SK-N-SH treated with all-trans-retinoic acid at 6 μM for 48 hours (cell line): ENCODE results near the gene RNF111.

Source experiments
- ATAC-seq: fragments of 200-7000 bp; cut with Tn5 transposase; 3 replicates; pipeline ENCODE4 v1.9.1; 2020; ENCODE audit warnings: mild to moderate bottlenecking, moderate library complexity
- ARNTL ChIP-seq: fragments of 450-650 bp; formaldehyde crosslinking; IDR thresholded peaks from 2 replicates; pipeline ENCODE4 v1.5.0; 2020; ENCODE audit warnings: low read depth, mild to moderate bottlenecking, moderate library complexity, borderline replicate concordance
- BACH2 ChIP-seq: fragments of 250-450 bp; sonication (Bioruptor Pico); IDR thresholded peaks from 2 replicates; pipeline ENCODE4 v1.9.0; 2021; ENCODE audit warnings: mild to moderate bottlenecking, borderline replicate concordance
- CSDC2 ChIP-seq: fragments of 250-450 bp; sonication (Bioruptor Pico); IDR thresholded peaks from 2 replicates; pipeline ENCODE4 v1.5.0; 2020; ENCODE audit warnings: mild to moderate bottlenecking, moderate library complexity
- ESRRG ChIP-seq: fragments of 250-450 bp; sonication (Bioruptor Pico); IDR thresholded peaks from 2 replicates; pipeline ENCODE4 v1.6.1; 2021; ENCODE audit warnings: mild to moderate bottlenecking
- GLIS3 ChIP-seq: fragments of 250-450 bp; sonication (Bioruptor Pico); IDR thresholded peaks from 2 replicates; pipeline ENCODE4 v1.5.0; 2020; ENCODE audit warnings: mild to moderate bottlenecking, moderate library complexity
- ISL1 ChIP-seq: fragments of 250-450 bp; sonication (Bioruptor Pico); IDR thresholded peaks from 2 replicates; pipeline ENCODE4 v2.1.2; 2022; ENCODE audit warnings: mild to moderate bottlenecking, moderate library complexity
- PPARA ChIP-seq: fragments of 250-450 bp; sonication (Bioruptor Pico); IDR thresholded peaks from 2 replicates; pipeline ENCODE4 v1.5.0; 2020; ENCODE audit warnings: mild to moderate bottlenecking, borderline replicate concordance
- RARB ChIP-seq: fragments of 250-450 bp; sonication (Bioruptor Pico); IDR thresholded peaks from 2 replicates; pipeline ENCODE4 v1.8.0; 2021; ENCODE audit warnings: mild to moderate bottlenecking, moderate library complexity
- SNAI2 ChIP-seq: fragments of 250-450 bp; sonication (Bioruptor Pico); IDR thresholded peaks from 2 replicates; pipeline ENCODE4 v1.5.0; 2020; ENCODE audit warnings: mild to moderate bottlenecking, moderate library complexity
- TOX ChIP-seq: fragments of 250-450 bp; sonication (Bioruptor Pico); IDR thresholded peaks from 2 replicates; pipeline ENCODE4 v1.8.0; 2021; ENCODE audit warnings: mild to moderate bottlenecking, moderate library complexity, borderline replicate concordance
- ZC3H10 ChIP-seq: fragments of 250-450 bp; sonication (Bioruptor Pico); IDR thresholded peaks from 2 replicates; pipeline ENCODE4 v1.5.1; 2021; ENCODE audit warnings: mild to moderate bottlenecking, moderate library complexity
- ZFP3 ChIP-seq: fragments of 250-450 bp; sonication (Bioruptor Pico); IDR thresholded peaks from 2 replicates; pipeline ENCODE4 v1.5.0; 2020; ENCODE audit warnings: mild to moderate bottlenecking, moderate library complexity
- ZFP30 ChIP-seq: fragments of 450-650 bp; formaldehyde crosslinking; IDR thresholded peaks from 2 replicates; pipeline ENCODE4 v1.5.0; 2022; ENCODE audit warnings: mild to moderate bottlenecking, moderate library complexity
- ZNF70 ChIP-seq: fragments of 450-650 bp; formaldehyde crosslinking; IDR thresholded peaks from 2 replicates; pipeline ENCODE4 v1.5.0; 2020; ENCODE audit warnings: mild to moderate bottlenecking, moderate library complexity
- ZNF8 ChIP-seq: fragments of 450-650 bp; formaldehyde crosslinking; IDR thresholded peaks from 2 replicates; pipeline ENCODE4 v1.5.0; 2020; ENCODE audit warnings: mild to moderate bottlenecking, moderate library complexity
- TF ChIP-seq, protein P1 (sequence below): fragments of 250-450 bp; sonication (Bioruptor Pico); IDR thresholded peaks from 2 replicates; pipeline ENCODE4 v1.5.1; 2020; ENCODE audit warnings: low read depth, mild to moderate bottlenecking, moderate library complexity
- TF ChIP-seq, protein P2 (sequence below): fragments of 250-450 bp; sonication (Bioruptor Pico); IDR thresholded peaks from 2 replicates; pipeline ENCODE4 v1.5.0; 2020; ENCODE audit warnings: mild to moderate bottlenecking, moderate library complexity
- TF ChIP-seq, protein P3 (sequence below): fragments of 250-450 bp; sonication (Bioruptor Pico); IDR thresholded peaks from 2 replicates; pipeline ENCODE4 v1.5.1; 2021; ENCODE audit warnings: mild to moderate bottlenecking, moderate library complexity
- TF ChIP-seq, protein P4 (sequence below): fragments of 250-450 bp; sonication (Bioruptor Pico); IDR thresholded peaks from 2 replicates; pipeline ENCODE4 v1.8.0; 2021; ENCODE audit warnings: low read depth, mild to moderate bottlenecking, moderate library complexity, borderline replicate concordance

Gene RNF111

DNA sequence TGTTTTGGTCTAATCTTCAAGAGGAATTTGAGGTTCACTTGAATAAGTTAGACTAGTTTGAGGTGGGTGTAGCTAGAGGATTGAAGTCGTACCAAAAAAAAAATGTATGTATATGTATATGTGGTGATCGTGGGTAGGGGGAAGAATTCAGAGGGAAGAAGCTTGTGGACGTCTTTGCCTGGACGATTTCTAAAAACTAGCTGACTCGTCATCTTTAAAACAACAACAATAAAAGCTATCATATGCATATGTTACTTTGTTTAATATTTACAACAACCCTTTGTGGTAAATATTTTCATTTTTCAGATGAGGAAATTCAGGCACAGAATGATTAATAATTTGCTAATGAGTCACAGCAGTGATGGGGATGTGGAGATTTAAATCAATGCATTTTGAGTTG is 18.1 kb downstream of the RNF111 start:
- TF ChIP-seq ZC3H10 (no peak), PPARA (no peak), CSDC2 (no peak), ZNF8 (CRISPR knock-in tag) (no peak), ZNF70 (no peak), RARB (CRISPR knock-in tag) (no peak), ISL1 (CRISPR knock-in tag) (no peak)
- TF ChIP-seq, protein P1, sequence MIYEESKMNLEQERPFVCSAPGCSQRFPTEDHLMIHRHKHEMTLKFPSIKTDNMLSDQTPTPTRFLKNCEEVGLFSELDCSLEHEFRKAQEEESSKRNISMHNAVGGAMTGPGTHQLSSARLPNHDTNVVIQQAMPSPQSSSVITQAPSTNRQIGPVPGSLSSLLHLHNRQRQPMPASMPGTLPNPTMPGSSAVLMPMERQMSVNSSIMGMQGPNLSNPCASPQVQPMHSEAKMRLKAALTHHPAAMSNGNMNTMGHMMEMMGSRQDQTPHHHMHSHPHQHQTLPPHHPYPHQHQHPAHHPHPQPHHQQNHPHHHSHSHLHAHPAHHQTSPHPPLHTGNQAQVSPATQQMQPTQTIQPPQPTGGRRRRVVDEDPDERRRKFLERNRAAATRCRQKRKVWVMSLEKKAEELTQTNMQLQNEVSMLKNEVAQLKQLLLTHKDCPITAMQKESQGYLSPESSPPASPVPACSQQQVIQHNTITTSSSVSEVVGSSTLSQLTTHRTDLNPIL (CRISPR knock-in tag), result no peak
- TF ChIP-seq, protein P2, sequence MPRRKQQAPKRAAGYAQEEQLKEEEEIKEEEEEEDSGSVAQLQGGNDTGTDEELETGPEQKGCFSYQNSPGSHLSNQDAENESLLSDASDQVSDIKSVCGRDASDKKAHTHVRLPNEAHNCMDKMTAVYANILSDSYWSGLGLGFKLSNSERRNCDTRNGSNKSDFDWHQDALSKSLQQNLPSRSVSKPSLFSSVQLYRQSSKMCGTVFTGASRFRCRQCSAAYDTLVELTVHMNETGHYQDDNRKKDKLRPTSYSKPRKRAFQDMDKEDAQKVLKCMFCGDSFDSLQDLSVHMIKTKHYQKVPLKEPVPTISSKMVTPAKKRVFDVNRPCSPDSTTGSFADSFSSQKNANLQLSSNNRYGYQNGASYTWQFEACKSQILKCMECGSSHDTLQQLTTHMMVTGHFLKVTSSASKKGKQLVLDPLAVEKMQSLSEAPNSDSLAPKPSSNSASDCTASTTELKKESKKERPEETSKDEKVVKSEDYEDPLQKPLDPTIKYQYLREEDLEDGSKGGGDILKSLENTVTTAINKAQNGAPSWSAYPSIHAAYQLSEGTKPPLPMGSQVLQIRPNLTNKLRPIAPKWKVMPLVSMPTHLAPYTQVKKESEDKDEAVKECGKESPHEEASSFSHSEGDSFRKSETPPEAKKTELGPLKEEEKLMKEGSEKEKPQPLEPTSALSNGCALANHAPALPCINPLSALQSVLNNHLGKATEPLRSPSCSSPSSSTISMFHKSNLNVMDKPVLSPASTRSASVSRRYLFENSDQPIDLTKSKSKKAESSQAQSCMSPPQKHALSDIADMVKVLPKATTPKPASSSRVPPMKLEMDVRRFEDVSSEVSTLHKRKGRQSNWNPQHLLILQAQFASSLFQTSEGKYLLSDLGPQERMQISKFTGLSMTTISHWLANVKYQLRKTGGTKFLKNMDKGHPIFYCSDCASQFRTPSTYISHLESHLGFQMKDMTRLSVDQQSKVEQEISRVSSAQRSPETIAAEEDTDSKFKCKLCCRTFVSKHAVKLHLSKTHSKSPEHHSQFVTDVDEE, result no peak
- ATAC-seq, result no peak

DNA sequence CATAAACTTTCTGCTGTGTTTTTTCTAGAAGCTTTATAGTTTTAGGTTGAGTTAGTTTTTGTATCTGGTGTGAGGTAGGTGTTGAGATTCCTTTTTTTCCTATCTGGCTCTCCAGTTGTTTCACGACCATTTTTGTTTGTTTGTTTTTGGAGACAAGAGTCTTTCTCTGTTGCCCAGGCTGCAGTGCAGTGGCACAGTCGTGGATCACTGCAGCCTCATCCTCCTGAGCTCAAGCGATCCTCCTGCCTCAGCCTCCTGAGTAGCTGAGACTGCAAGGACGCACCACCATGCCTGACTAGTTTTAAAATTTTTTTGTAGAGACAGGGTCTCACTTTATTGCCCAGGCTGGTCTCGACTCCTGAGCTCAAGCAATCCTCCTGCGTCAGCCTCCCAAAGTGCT is 20.6 kb downstream of the RNF111 start:
- no peak for TF ChIP-seq ESRRG (CRISPR knock-in tag)
- TF ChIP-seq, protein P2, result no peak
- TF ChIP-seq TOX (CRISPR knock-in tag), result no peak
- TF ChIP-seq ZFP3 (CRISPR knock-in tag), result no peak
- no peak for TF ChIP-seq RARB (CRISPR knock-in tag)
- no peak for TF ChIP-seq ARNTL (CRISPR knock-in tag)
- no peak for TF ChIP-seq ZC3H10
- no peak for TF ChIP-seq SNAI2 (CRISPR knock-in tag)
- no peak for TF ChIP-seq CSDC2
- ATAC-seq, result no peak

DNA sequence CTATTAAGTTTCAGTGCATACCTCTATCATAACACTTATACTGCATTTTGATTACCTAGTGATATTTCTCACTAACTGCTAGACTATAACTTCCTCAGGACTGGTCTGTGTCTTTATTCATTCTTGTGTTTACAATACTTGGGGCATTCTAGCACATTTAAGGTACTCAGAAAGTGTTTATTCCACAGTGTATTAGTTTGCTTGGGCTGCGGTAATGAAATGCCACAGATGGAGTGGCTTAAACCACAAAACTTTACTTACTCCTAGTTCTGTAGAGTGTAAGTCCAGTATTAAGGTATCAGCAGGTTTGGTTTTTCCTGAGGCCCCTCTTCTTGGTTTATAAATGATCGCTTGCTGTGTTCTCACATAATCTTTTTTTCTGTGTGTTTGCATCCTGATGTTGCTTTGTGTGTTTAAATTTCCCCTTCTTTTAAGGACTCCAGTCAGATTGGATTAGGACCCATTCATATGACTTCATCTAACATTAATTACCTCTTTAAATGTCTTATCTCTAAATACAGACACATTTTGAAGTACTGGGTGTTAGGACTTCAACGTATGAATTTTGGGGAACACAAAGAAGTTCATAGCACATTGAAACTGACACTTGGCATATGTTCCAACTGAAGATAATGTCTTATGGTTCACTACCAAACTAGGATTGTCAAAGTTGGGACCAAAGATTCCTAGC is 23.9 kb downstream of the RNF111 start:
- no peak for ATAC-seq
- TF ChIP-seq, protein P1 (CRISPR knock-in tag), result no peak
- TF ChIP-seq ZNF8 (CRISPR knock-in tag), result no peak
- TF ChIP-seq, protein P2, result no peak
- TF ChIP-seq ESRRG (CRISPR knock-in tag), result no peak
- TF ChIP-seq BACH2, result no peak
- no peak for TF ChIP-seq ZNF70
- TF ChIP-seq TOX (CRISPR knock-in tag), result no peak
- no peak for TF ChIP-seq ARNTL (CRISPR knock-in tag)
- no peak for TF ChIP-seq ZFP30 (CRISPR knock-in tag)
- no peak for TF ChIP-seq GLIS3 (CRISPR knock-in tag)
- no peak for TF ChIP-seq CSDC2
- no peak for TF ChIP-seq ZFP3 (CRISPR knock-in tag)
- TF ChIP-seq, protein P3, sequence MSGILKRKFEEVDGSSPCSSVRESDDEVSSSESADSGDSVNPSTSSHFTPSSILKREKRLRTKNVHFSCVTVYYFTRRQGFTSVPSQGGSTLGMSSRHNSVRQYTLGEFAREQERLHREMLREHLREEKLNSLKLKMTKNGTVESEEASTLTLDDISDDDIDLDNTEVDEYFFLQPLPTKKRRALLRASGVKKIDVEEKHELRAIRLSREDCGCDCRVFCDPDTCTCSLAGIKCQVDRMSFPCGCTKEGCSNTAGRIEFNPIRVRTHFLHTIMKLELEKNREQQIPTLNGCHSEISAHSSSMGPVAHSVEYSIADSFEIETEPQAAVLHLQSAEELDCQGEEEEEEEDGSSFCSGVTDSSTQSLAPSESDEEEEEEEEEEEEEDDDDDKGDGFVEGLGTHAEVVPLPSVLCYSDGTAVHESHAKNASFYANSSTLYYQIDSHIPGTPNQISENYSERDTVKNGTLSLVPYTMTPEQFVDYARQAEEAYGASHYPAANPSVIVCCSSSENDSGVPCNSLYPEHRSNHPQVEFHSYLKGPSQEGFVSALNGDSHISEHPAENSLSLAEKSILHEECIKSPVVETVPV (CRISPR knock-in tag), result no peak
- TF ChIP-seq, protein P4, sequence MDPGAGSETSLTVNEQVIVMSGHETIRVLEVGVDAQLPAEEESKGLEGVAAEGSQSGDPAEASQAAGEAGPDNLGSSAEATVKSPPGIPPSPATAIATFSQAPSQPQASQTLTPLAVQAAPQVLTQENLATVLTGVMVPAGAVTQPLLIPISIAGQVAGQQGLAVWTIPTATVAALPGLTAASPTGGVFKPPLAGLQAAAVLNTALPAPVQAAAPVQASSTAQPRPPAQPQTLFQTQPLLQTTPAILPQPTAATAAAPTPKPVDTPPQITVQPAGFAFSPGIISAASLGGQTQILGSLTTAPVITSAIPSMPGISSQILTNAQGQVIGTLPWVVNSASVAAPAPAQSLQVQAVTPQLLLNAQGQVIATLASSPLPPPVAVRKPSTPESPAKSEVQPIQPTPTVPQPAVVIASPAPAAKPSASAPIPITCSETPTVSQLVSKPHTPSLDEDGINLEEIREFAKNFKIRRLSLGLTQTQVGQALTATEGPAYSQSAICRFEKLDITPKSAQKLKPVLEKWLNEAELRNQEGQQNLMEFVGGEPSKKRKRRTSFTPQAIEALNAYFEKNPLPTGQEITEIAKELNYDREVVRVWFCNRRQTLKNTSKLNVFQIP (CRISPR knock-in tag), result no peak
